Mesendoderm (in vitro differentiated cells): ENCODE results near the gene NR3C2.

Experiments
- DNase-seq: peaks from one replicate; pipeline ENCODE4 v3.0.0; 2013
- H2AK5ac ChIP-seq: 2 replicates; pipeline ENCODE4 v1.6.1; 2013; ENCODE audit warnings: low read length, inconsistent platforms
- H2BK120ac ChIP-seq: 2 replicates; pipeline ENCODE4 v1.6.1; 2013; ENCODE audit warnings: low read depth, mild to moderate bottlenecking, low read length, moderate library complexity, mixed read lengths
- H2BK15ac ChIP-seq: replicated peaks from 2 replicates; pipeline ENCODE4 v1.6.1; 2013; ENCODE audit warnings: low read depth, mild to moderate bottlenecking, moderate library complexity
- H2BK5ac ChIP-seq: 2 replicates; pipeline ENCODE4 v1.6.1; 2013; ENCODE audit warnings: low read length, inconsistent platforms
- H3K18ac ChIP-seq: 2 replicates; pipeline ENCODE4 v1.6.1; 2013; ENCODE audit warnings: mild to moderate bottlenecking, low read length, mixed read lengths
- H3K23ac ChIP-seq: one replicate; pipeline ENCODE4 v1.6.1; 2013; ENCODE audit warnings: low read length
- H3K27ac ChIP-seq: 2 replicates; pipeline ENCODE4 v1.5.1; 2013; ENCODE audit warnings: low read depth, mild to moderate bottlenecking, inconsistent platforms, low read length, moderate library complexity
- H3K27me3 ChIP-seq: 2 replicates; pipeline ENCODE4 v1.6.1; 2013; ENCODE audit warnings: low read length, control low read depth, mild to moderate bottlenecking, inconsistent platforms; ENCODE audit not compliant: insufficient read depth, poor library complexity
- H3K36me3 ChIP-seq: 2 replicates; pipeline ENCODE4 v1.6.1; 2013; ENCODE audit warnings: low read length, inconsistent platforms; ENCODE audit not compliant: control insufficient read depth, insufficient read depth
- H3K4ac ChIP-seq: one replicate; pipeline ENCODE4 v1.6.1; 2013; ENCODE audit warnings: low read depth, mild to moderate bottlenecking, low read length, moderate library complexity
- H3K4me1 ChIP-seq: 2 replicates; pipeline ENCODE4 v1.6.1; 2013; ENCODE audit warnings: low read depth, low read length, inconsistent platforms; ENCODE audit not compliant: control insufficient read depth
- H3K4me2 ChIP-seq: 2 replicates; pipeline ENCODE4 v1.6.1; 2013; ENCODE audit warnings: low read length
- H3K4me3 ChIP-seq: 2 replicates; pipeline ENCODE4 v1.5.1; 2013; ENCODE audit warnings: mild to moderate bottlenecking, low read length
- H3K56ac ChIP-seq: one replicate; pipeline ENCODE4 v1.6.1; 2013; ENCODE audit warnings: low read length
- H3K79me1 ChIP-seq: 2 replicates; pipeline ENCODE4 v1.6.1; 2013; ENCODE audit warnings: low read length, inconsistent platforms
- H3K79me2 ChIP-seq: 2 replicates; pipeline ENCODE4 v1.6.1; 2013; ENCODE audit warnings: mild to moderate bottlenecking, low read length; ENCODE audit not compliant: control insufficient read depth, insufficient read depth
- H3K9ac ChIP-seq: 2 replicates; pipeline ENCODE4 v1.6.1; 2013; ENCODE audit warnings: low read length, inconsistent platforms
- H4K5ac ChIP-seq: one replicate; pipeline ENCODE4 v1.6.1; 2013; ENCODE audit warnings: low read length
- H4K8ac ChIP-seq: one replicate; pipeline ENCODE4 v1.6.1; 2013; ENCODE audit warnings: low read depth, mild to moderate bottlenecking, control low read depth, low read length, moderate library complexity
- WGBS: extraction: QIAGEN DNeasy Blood & Tissue Kit; methylation state at CpG from one replicate; pipeline ENCODE4 v1.1.7; 2013; ENCODE audit warnings: low lambda C conversion rate, missing lambda C conversion rate; ENCODE audit not compliant: insufficient coverage; ENCODE audit errors: extremely low coverage; 5-methylcytosine and 5-hydroxymethylcytosine counted together

NR3C2 gene

DNA sequence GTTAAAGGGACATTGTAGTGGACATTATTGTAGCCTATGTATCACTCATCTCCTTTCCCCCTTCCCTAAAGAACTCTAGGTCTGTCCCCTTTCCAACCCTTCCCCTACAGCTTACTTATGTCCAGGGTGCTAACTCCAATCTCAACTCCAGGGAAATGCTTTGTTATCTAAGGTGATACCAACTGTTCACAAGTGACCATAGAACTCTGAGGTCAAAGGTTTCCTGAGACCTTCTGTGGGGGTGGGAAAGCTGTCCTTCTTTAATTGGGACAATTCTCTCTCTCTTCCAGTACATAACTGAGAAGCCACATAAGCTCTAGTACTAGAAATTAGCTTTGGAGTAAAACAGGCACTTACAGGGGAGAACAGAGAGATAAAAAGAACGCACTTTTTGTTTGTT is 212.4 kb downstream of the NR3C2 start:
- H4K5ac ChIP-seq, result no peak overlapping the region
- no peak overlapping the region for H2AK5ac ChIP-seq
- no peaks in the 10 kb centered on the region for H3K4me1 ChIP-seq
- H3K4me3 ChIP-seq, result no peak overlapping the region
- no peaks in the 10 kb centered on the region for H3K27me3 ChIP-seq
- no peaks in the 10 kb centered on the region for H3K79me2 ChIP-seq
- no peak overlapping the region for H3K23ac ChIP-seq
- H3K27ac ChIP-seq, result no peak overlapping the region
- no peak for DNase-seq
- no peak overlapping the region for H3K4ac ChIP-seq
- no peak overlapping the region for H2BK15ac ChIP-seq
- H3K18ac ChIP-seq, result no peak overlapping the region
- H4K8ac ChIP-seq, result no peak overlapping the region
- H2BK120ac ChIP-seq, result no peak overlapping the region
- no peak overlapping the region for H3K4me2 ChIP-seq
- WGBS, result no CpG with 5 or more reads among the region's 1 CpG
- no peaks in the 10 kb centered on the region for H3K79me1 ChIP-seq
- H3K36me3 ChIP-seq, result no peaks in the 10 kb centered on the region
- H3K9ac ChIP-seq, result no peak overlapping the region
- H3K56ac ChIP-seq, result no peak overlapping the region
- no peak overlapping the region for H2BK5ac ChIP-seq

DNA sequence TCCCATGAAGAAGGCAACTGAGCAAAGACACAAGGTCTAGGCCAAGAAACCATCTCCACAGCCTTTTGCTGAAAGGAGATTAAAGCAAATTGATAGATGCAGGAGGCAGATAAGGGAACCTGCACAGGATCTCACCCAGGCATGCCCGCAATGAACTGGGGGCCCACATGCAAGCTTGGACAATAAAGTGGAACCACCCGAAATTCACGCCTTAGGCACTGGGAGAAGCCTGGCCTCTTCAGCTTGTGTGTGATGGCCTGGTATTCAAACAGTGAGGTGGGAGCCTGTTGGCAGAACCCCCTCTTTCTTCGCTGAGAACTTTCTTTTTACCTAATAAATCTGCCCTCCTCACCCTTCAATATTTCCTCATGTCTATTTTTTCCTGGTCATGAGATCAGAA is 213.2 kb downstream of the NR3C2 start:
- Histone ChIP-seq H3K79me1 (no peaks in the 10 kb centered on the region), H3K23ac (no peak overlapping the region), H3K27me3 (no peaks in the 10 kb centered on the region), H2BK15ac (no peak overlapping the region), H2AK5ac (no peak overlapping the region), H3K4me2 (no peak overlapping the region), H4K5ac (no peak overlapping the region), H3K79me2 (no peaks in the 10 kb centered on the region), H3K9ac (no peak overlapping the region), H3K18ac (no peak overlapping the region), H3K27ac (no peak overlapping the region), H3K56ac (no peak overlapping the region), H4K8ac (no peak overlapping the region), H3K4ac (no peak overlapping the region), H3K4me3 (no peak overlapping the region), H2BK5ac (no peak overlapping the region), H2BK120ac (no peak overlapping the region), H3K4me1 (no peaks in the 10 kb centered on the region), H3K36me3 (no peaks in the 10 kb centered on the region)
- no peak for DNase-seq
- no CpG with 5 or more reads among the region's 4 CpGs for WGBS

DNA sequence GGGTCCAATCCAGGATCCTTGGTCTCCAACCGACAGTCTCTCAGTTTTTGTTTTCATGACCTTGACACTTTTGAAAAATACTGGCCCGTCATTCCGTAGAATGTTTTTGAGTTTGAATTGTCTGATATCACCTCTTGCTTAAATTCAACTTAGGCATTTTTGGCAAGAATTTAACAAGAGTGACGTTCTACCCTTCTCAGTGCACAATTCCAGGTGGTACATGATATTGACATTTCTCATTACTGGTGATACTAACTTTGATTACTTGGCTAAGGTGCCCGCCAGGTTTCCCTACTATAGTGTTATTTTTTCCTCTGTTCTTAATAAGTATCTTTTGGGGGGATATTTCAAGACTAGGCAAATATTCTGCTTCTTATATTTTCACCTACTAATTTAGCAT is 215.1 kb downstream of the NR3C2 start:
- Histone ChIP-seq H3K36me3 (no peaks in the 10 kb centered on the region), H2BK15ac (no peak overlapping the region), H4K8ac (no peak overlapping the region), H3K4me2 (no peak overlapping the region), H3K4me3 (no peak overlapping the region), H3K18ac (no peak overlapping the region), H3K27me3 (no peaks in the 10 kb centered on the region), H4K5ac (no peak overlapping the region), H3K9ac (no peak overlapping the region), H3K56ac (no peak overlapping the region), H3K4me1 (no peaks in the 10 kb centered on the region), H3K79me1 (no peaks in the 10 kb centered on the region), H2BK120ac (no peak overlapping the region), H2BK5ac (no peak overlapping the region), H2AK5ac (no peak overlapping the region), H3K79me2 (no peaks in the 10 kb centered on the region), H3K23ac (no peak overlapping the region), H3K27ac (no peak overlapping the region), H3K4ac (no peak overlapping the region)
- DNase-seq, result no peak
- no CpG with 5 or more reads among the region's 5 CpGs for WGBS

DNA sequence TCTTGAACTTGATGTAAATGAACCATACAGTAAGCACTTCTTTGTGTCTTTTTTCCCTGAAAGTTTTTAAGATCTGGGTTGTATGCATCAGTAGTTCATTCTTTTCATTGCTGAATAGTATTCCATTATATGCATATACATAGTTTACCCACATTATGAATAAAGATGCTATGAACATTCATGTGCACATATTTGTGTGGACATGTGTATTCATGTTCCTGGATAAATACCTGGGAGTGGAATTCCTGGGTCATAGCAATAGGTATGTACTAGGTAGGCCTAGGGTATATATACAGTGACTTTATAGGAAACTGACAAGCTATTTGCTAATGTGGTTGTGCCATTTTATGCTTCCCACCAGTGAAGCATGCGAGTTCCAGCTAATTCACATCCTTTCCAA is 215.9 kb downstream of the NR3C2 start:
- WGBS, result no CpG with 5 or more reads among the region's 1 CpG
- no peak overlapping the region for H2BK15ac ChIP-seq

DNA sequence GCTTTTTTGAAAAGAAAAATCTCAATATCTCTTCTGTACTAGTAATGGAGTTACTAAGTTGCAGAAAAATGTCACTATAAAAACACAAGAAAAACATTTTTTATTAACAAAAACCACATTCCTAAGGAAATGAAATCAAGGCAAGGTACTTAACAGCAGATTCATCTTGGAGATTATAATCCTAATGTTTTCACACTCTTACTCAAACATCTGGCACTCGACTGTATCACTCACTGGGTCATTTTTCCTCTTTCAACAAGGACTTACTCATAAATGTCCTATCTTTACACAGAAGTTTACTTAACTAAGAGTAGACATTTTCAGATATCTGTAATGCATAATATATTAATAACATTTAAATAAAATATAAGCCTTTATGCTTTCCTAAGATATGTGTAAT is 216.6 kb downstream of the NR3C2 start:
- no peaks in the 10 kb centered on the region for H3K36me3 ChIP-seq
- H3K79me1 ChIP-seq, result no peaks in the 10 kb centered on the region
- no peaks in the 10 kb centered on the region for H3K4me1 ChIP-seq
- no peak overlapping the region for H3K4me2 ChIP-seq
- no CpG with 5 or more reads among the region's 1 CpG for whole genome bisulfite sequencing
- no peak overlapping the region for H3K23ac ChIP-seq
- H3K4ac ChIP-seq, result no peak overlapping the region
- H2BK120ac ChIP-seq, result no peak overlapping the region
- H3K27ac ChIP-seq, result no peak overlapping the region
- DNase-seq, result no peak
- no peak overlapping the region for H4K5ac ChIP-seq
- H3K4me3 ChIP-seq, result no peak overlapping the region
- H3K27me3 ChIP-seq, result no peaks in the 10 kb centered on the region
- no peak overlapping the region for H3K56ac ChIP-seq
- no peak overlapping the region for H2AK5ac ChIP-seq
- no peak overlapping the region for H2BK5ac ChIP-seq
- H3K79me2 ChIP-seq, result no peaks in the 10 kb centered on the region
- H3K18ac ChIP-seq, result no peak overlapping the region
- no peak overlapping the region for H4K8ac ChIP-seq
- H2BK15ac ChIP-seq, result no peak overlapping the region
- no peak overlapping the region for H3K9ac ChIP-seq

More for the DNA sequence above, 215.9 kb downstream of the NR3C2 start:
- H3K4me1 ChIP-seq, result no peaks in the 10 kb centered on the region
- H2AK5ac ChIP-seq, result no peak overlapping the region
- no peak for DNase-seq
- H3K27ac ChIP-seq, result no peak overlapping the region
- no peak overlapping the region for H3K4me3 ChIP-seq
- H3K4ac ChIP-seq, result no peak overlapping the region
- H4K8ac ChIP-seq, result no peak overlapping the region
- H2BK5ac ChIP-seq, result no peak overlapping the region
- no peak overlapping the region for H3K4me2 ChIP-seq
- no peaks in the 10 kb centered on the region for H3K27me3 ChIP-seq
- H3K56ac ChIP-seq, result no peak overlapping the region
- H3K18ac ChIP-seq, result no peak overlapping the region
- no peak overlapping the region for H3K9ac ChIP-seq
- no peaks in the 10 kb centered on the region for H3K36me3 ChIP-seq
- no peak overlapping the region for H3K23ac ChIP-seq
- no peaks in the 10 kb centered on the region for H3K79me2 ChIP-seq
- no peak overlapping the region for H4K5ac ChIP-seq
- H3K79me1 ChIP-seq, result no peaks in the 10 kb centered on the region
- H2BK120ac ChIP-seq, result no peak overlapping the region

DNA sequence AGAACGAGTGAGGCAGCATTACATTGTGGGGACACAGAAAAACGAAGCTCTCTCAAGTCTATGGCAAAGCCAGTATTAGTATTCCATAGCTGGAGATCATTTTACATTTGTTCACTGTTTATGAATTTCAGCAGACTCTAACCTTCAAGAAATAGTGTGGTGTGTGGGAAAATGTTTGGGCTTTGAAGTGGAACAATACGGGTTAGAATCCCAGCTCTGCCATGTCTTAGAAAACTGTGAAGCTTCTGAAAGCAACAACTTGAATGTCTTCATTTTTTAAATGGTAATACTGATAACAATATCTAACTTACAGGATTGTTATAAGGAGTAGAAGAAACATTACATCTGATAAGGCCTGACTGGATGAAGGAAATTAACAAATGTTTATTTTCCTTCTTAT is 217.7 kb downstream of the NR3C2 start:
- no peak for DNase-seq
- Histone ChIP-seq H3K27ac (no peak overlapping the region), H3K4me2 (no peak overlapping the region), H2BK120ac (no peak overlapping the region), H3K79me2 (no peaks in the 10 kb centered on the region), H4K5ac (no peak overlapping the region), H3K4me1 (no peaks in the 10 kb centered on the region), H3K79me1 (no peaks in the 10 kb centered on the region), H3K27me3 (no peaks in the 10 kb centered on the region), H4K8ac (no peak overlapping the region), H3K36me3 (no peaks in the 10 kb centered on the region), H2BK5ac (no peak overlapping the region), H3K4me3 (no peak overlapping the region), H3K23ac (no peak overlapping the region), H3K56ac (no peak overlapping the region), H2BK15ac (no peak overlapping the region), H2AK5ac (no peak overlapping the region), H3K4ac (no peak overlapping the region), H3K9ac (no peak overlapping the region), H3K18ac (no peak overlapping the region)
- no CpG with 5 or more reads among the region's 3 CpGs for WGBS
